HEK293T (cell line): ENCODE results near the gene ZNRF1.

Experiments
- ARNT ChIP-seq: fragments of 450-650 bp; IDR thresholded peaks from 2 replicates; pipeline ENCODE4 v1.6.1; 2017; ENCODE audit warnings: mild to moderate bottlenecking
- BHLHE40 ChIP-seq: fragments of 450-650 bp; IDR thresholded peaks from 2 replicates; pipeline ENCODE4 v1.6.1; 2016; ENCODE audit warnings: mild to moderate bottlenecking, moderate library complexity, borderline replicate concordance
- ELF4 ChIP-seq: fragments of 450-650 bp; IDR thresholded peaks from 2 replicates; pipeline ENCODE4 v1.6.1; 2017; ENCODE audit warnings: antibody characterized with exemption
- FOXK2 ChIP-seq: fragments of 450-650 bp; IDR thresholded peaks from 2 replicates; pipeline ENCODE4 v1.6.1; 2016; ENCODE audit warnings: mild to moderate bottlenecking
- FOXM1 ChIP-seq: fragments of 450-650 bp; IDR thresholded peaks from 2 replicates; pipeline ENCODE4 v1.6.1; 2017; ENCODE audit warnings: mild to moderate bottlenecking, borderline replicate concordance
- HDGF ChIP-seq: fragments of 450-650 bp; IDR thresholded peaks from 2 replicates; pipeline ENCODE4 v1.6.1; 2017; ENCODE audit warnings: antibody characterized with exemption, borderline replicate concordance
- SP1 ChIP-seq: fragments of 450-650 bp; IDR thresholded peaks from 2 replicates; pipeline ENCODE4 v1.6.1; 2017
- SUZ12 ChIP-seq: fragments of 450-650 bp; IDR thresholded peaks from 2 replicates; pipeline ENCODE4 v1.6.1; 2016; ENCODE audit warnings: mild to moderate bottlenecking
- TARDBP ChIP-seq: fragments of 450-650 bp; IDR thresholded peaks from 2 replicates; pipeline ENCODE4 v1.6.1; 2016
- ZNF384 ChIP-seq: fragments of 450-650 bp; IDR thresholded peaks from 2 replicates; pipeline ENCODE4 v1.6.1; 2016

DNA sequence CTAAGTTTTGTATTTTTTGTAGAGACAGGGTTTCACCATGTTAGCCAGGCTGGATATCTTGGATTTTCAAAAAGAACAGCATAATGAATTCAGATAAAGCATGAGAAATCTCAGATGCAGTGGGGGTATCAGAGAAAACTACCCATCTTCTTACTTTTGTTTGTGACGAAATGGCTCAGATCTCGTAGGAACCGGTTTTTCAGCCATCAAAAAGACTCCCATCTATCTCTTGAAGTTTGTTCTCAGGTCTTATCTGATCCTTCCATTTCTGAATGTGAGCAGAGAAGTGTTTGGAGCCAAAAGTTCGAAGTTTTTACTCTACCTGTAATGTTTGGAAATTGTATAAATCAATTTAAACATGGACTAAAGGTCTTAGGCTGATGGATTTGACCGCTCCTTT lies 60.6 kb downstream of the ZNRF1 start:
- no peak for TF ChIP-seq SP1
- TF ChIP-seq FOXK2: no peak
- TF ChIP-seq HDGF: no peak
- TF ChIP-seq BHLHE40: no peak
- no peak for TF ChIP-seq ZNF384
- TF ChIP-seq TARDBP: no peak
- TF ChIP-seq ELF4: no peak
- no peak for TF ChIP-seq ARNT
- TF ChIP-seq FOXM1: no peak
- no peak for TF ChIP-seq SUZ12
